Ovary (tissue), 3 donors: Measurements from ENCODE around the gene LGALS1.

ENCODE experiments used
- CTCF ChIP-seq, 3 donors: fragments of 450-650 bp in 2 of 3; fragments of 200-600 bp in 1 of 3; IDR thresholded peaks; one replicate each; pipeline versions ENCODE4 v1.5.1 to v1.8.0; 2016 to 2022; ENCODE audit warnings: antibody characterized with exemption in 3 of 3, mild to moderate bottlenecking in 1 of 3
- EP300 ChIP-seq: sonication (generic); formaldehyde crosslinking; IDR thresholded peaks from one replicate; pipeline ENCODE4 v1.6.1; 2017; ENCODE audit warnings: antibody characterized with exemption
- POLR2A ChIP-seq: fragments of 450-650 bp; IDR thresholded peaks from one replicate; pipeline ENCODE4 v1.6.1; 2017; ENCODE audit warnings: antibody characterized with exemption, mild to moderate bottlenecking, moderate library complexity
- donor health status: DM: no; HTN: no; CAD: no.

GRCh38 chr22:37647928-37648327 is 27.5 kb upstream of the LGALS1 start:
- TF ChIP-seq CTCF (IDR thresholded peaks at IDR 0.05) (no peak), POLR2A (no peak), EP300 (no peak)
